ENCODE measurements around the gene ZNRF3. TPM values are rescaled to one million over a fixed set of nuclear protein-coding genes. Genes with fewer than 3 reads are reported as not detected.
"Not testable (repeated sequence)": the region's sequence is repeated elsewhere in the genome, so short reads cannot be mapped to it uniquely, and the experiment has no call there.

ZNRF3 gene
- polyA plus RNA-seq, 1 experiment, result 1.4 TPM

- ChIA-PET POLR2A (no interaction called here), CTCF (interaction anchor here (0.6 to 4.7 kb wide), 37 partner anchors 8 to 416 kb away, joined by 3 to 81 read pairs (median 4); no protein-coding TSS in a partner anchor)
- Histone ChIP-seq H3K4me3 (ENCODE audit: low read depth, low read length) (no peak overlapping the region), H3K27me3 (ENCODE audit: control insufficient read depth, insufficient read depth, low read length) (no peaks in the 10 kb centered on the region), H3K27ac (ENCODE audit: low read depth, low read length) (no peak overlapping the region), H3K9me3 (ENCODE audit: control insufficient read depth, insufficient read depth, low read length) (no peaks in the 10 kb centered on the region)
- TF ChIP-seq, protein P1, sequence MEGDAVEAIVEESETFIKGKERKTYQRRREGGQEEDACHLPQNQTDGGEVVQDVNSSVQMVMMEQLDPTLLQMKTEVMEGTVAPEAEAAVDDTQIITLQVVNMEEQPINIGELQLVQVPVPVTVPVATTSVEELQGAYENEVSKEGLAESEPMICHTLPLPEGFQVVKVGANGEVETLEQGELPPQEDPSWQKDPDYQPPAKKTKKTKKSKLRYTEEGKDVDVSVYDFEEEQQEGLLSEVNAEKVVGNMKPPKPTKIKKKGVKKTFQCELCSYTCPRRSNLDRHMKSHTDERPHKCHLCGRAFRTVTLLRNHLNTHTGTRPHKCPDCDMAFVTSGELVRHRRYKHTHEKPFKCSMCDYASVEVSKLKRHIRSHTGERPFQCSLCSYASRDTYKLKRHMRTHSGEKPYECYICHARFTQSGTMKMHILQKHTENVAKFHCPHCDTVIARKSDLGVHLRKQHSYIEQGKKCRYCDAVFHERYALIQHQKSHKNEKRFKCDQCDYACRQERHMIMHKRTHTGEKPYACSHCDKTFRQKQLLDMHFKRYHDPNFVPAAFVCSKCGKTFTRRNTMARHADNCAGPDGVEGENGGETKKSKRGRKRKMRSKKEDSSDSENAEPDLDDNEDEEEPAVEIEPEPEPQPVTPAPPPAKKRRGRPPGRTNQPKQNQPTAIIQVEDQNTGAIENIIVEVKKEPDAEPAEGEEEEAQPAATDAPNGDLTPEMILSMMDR (IDR thresholded peaks at IDR 0.05; ENCODE audit: low read depth, low read length), result no peak
- DNase-seq (ENCODE audit: low read depth, low spot score), result no peak
These were observed 27.3 kb upstream of the ZNRF3 start for GRCh38 chr22:28856095-28856455.

DNA sequence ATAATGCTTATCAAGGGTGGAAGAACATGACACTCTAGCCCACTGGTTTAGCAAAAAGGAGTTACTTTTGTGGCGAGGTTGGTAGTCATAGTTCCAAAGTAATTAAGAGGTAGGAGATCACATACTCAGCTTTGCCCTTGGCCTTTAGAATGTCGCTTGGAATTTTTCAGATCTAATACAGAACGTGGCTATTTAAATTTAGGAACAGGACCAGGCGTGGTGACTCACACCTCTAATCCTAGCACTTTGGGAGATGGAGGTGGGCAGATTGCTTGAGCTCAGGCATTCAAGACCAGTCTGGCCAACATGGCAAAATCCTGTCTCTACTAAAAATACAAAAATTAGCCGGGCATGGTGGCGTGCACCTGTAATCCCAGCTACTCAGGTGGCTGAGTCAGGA lies 26.1 kb upstream of the ZNRF3 start:
- POLR2A ChIA-PET, result no interaction called here

GRCh38 chr22:28864878-28865596 lies 18.3 kb upstream of the ZNRF3 start:
- CTCF ChIA-PET, result interaction anchor here (1.2 kb wide), 1 partner anchor 9 kb away, joined by 5 read pairs; no protein-coding TSS in a partner anchor
- POLR2A ChIA-PET, result no interaction called here

More for the DNA sequence above, 26.1 kb upstream of the ZNRF3 start:
- no peak for DNase-seq (ENCODE audit: low read depth, low spot score)
- H3K27ac ChIP-seq (ENCODE audit: low read depth, low read length), result no peak overlapping the region
- H3K9me3 ChIP-seq (ENCODE audit: control insufficient read depth, insufficient read depth, low read length), result no peaks in the 10 kb centered on the region
- TF ChIP-seq, protein P1 (IDR thresholded peaks at IDR 0.05; ENCODE audit: low read depth, low read length), result no peak
- H3K4me3 ChIP-seq (ENCODE audit: low read depth, low read length), result no peak overlapping the region
- CTCF ChIA-PET, result interaction anchor here (0.5 to 4.7 kb wide), 6 partner anchors 12 to 294 kb away, joined by 3 to 81 read pairs (median 3); no protein-coding TSS in a partner anchor
- H3K27me3 ChIP-seq (ENCODE audit: control insufficient read depth, insufficient read depth, low read length), result no peaks in the 10 kb centered on the region

DNA sequence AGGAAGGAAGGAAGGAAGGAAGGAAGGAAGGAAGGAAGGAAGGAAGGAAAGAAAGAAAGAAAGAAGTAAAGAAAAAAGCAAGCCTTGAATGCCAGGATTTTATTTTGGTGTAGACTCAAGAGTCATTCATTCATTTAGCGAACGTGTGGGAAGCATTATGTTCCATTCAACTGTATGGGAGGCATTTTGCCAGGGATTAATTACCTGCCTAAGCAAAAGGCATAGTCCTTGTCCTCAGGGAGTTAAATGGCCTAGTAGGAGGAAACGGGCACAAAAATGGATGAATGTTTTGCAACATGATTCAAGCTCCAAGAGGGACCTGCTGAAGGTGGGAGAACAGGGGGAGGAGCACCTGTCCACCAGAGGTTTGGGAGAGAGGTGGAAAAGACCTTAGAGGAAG lies 16.2 kb upstream of the ZNRF3 start:
- DNase-seq (ENCODE audit: low read depth, low spot score), result no peak
- Histone ChIP-seq H3K4me3 (ENCODE audit: low read depth, low read length) (no peak overlapping the region), H3K9me3 (ENCODE audit: control insufficient read depth, insufficient read depth, low read length) (no peaks in the 10 kb centered on the region; the same call in 1 of the 2 replicates), H3K27ac (ENCODE audit: low read depth, low read length) (no peak overlapping the region), H3K27me3 (ENCODE audit: control insufficient read depth, insufficient read depth, low read length) (no peaks in the 10 kb centered on the region)
- TF ChIP-seq, protein P1 (IDR thresholded peaks at IDR 0.05; ENCODE audit: low read depth, low read length), result no peak
- POLR2A ChIA-PET, result no interaction called here
- CTCF ChIA-PET, result no interaction called here

More at GRCh38 chr22:28864878-28865596, 18.3 kb upstream of the ZNRF3 start:
- Histone ChIP-seq H3K27me3 (ENCODE audit: control insufficient read depth, insufficient read depth, low read length) (no peaks in the 10 kb centered on the region), H3K4me3 (ENCODE audit: low read depth, low read length) (no peak overlapping the region), H3K27ac (ENCODE audit: low read depth, low read length) (no peak overlapping the region), H3K9me3 (ENCODE audit: control insufficient read depth, insufficient read depth, low read length) (no peaks in the 10 kb centered on the region; the same call in 1 of the 2 replicates)
- TF ChIP-seq, protein P1 (IDR thresholded peaks at IDR 0.05; ENCODE audit: low read depth, low read length), result no peak
- DNase-seq (ENCODE audit: low read depth, low spot score), result no peak

- H3K27ac ChIP-seq (ENCODE audit: low read depth, low read length); POLR2A ChIA-PET; DNase-seq (ENCODE audit: low read depth, low spot score); H3K27me3 ChIP-seq (ENCODE audit: control insufficient read depth, insufficient read depth, low read length); H3K9me3 ChIP-seq (ENCODE audit: control insufficient read depth, insufficient read depth, low read length); H3K4me3 ChIP-seq (ENCODE audit: low read depth, low read length): not testable (repeated sequence)
- CTCF ChIA-PET, result interaction anchor here (1.2 kb wide), 1 partner anchor 13 kb away, joined by 3 read pairs; no protein-coding TSS in a partner anchor
These were observed 15.0 kb upstream of the ZNRF3 start for GRCh38 chr22:28868389-28868788.
